ENCODE measurements around the gene ZBTB18.

GRCh38 chr1:244080343-244080929 is 29.4 kb downstream of the ZBTB18 start:
- TF ChIP-seq, protein P1, sequence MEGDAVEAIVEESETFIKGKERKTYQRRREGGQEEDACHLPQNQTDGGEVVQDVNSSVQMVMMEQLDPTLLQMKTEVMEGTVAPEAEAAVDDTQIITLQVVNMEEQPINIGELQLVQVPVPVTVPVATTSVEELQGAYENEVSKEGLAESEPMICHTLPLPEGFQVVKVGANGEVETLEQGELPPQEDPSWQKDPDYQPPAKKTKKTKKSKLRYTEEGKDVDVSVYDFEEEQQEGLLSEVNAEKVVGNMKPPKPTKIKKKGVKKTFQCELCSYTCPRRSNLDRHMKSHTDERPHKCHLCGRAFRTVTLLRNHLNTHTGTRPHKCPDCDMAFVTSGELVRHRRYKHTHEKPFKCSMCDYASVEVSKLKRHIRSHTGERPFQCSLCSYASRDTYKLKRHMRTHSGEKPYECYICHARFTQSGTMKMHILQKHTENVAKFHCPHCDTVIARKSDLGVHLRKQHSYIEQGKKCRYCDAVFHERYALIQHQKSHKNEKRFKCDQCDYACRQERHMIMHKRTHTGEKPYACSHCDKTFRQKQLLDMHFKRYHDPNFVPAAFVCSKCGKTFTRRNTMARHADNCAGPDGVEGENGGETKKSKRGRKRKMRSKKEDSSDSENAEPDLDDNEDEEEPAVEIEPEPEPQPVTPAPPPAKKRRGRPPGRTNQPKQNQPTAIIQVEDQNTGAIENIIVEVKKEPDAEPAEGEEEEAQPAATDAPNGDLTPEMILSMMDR (IDR thresholded peaks at IDR 0.05): no peak
- TF ChIP-seq POLR2AphosphoS5 (IDR thresholded peaks at IDR 0.05; ENCODE audit: low read depth, low read length) (no peak), TAF1 (IDR thresholded peaks at IDR 0.05; ENCODE audit: borderline replicate concordance, low read depth, low read length) (no peak), RXRA (IDR thresholded peaks at IDR 0.05; ENCODE audit: borderline replicate concordance, low read depth) (no peak), USF2 (IDR thresholded peaks at IDR 0.05; ENCODE audit: borderline replicate concordance, low read depth, low read length) (no peak), TEAD4 (IDR thresholded peaks at IDR 0.05; ENCODE audit: borderline replicate concordance, insufficient read depth) (no peak), SMC3 (IDR thresholded peaks at IDR 0.05; ENCODE audit: low read depth, low read length) (no peak), EZH2phosphoT487 (IDR thresholded peaks at IDR 0.05; ENCODE audit: borderline replicate concordance, low read depth) (no peak), MAX (IDR thresholded peaks at IDR 0.05; ENCODE audit: low read depth) (no peak), RCOR1 (IDR thresholded peaks at IDR 0.05; ENCODE audit: low read length) (no peak), PBX3 (IDR thresholded peaks at IDR 0.05) (no peak), IRF3 (IDR thresholded peaks at IDR 0.05; ENCODE audit: low read depth, low read length) (no peak), FOSL2 (IDR thresholded peaks at IDR 0.05; ENCODE audit: borderline replicate concordance, low read depth) (no peak)
- TF ChIP-seq, protein P2, sequence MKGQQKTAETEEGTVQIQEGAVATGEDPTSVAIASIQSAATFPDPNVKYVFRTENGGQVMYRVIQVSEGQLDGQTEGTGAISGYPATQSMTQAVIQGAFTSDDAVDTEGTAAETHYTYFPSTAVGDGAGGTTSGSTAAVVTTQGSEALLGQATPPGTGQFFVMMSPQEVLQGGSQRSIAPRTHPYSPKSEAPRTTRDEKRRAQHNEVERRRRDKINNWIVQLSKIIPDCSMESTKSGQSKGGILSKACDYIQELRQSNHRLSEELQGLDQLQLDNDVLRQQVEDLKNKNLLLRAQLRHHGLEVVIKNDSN (IDR thresholded peaks at IDR 0.05; ENCODE audit: borderline replicate concordance, low read depth): no peak

Measured in SK-N-SH (cell line).